ENCODE measurements around the gene ZBTB6.

The ZBTB6 gene, protein sequence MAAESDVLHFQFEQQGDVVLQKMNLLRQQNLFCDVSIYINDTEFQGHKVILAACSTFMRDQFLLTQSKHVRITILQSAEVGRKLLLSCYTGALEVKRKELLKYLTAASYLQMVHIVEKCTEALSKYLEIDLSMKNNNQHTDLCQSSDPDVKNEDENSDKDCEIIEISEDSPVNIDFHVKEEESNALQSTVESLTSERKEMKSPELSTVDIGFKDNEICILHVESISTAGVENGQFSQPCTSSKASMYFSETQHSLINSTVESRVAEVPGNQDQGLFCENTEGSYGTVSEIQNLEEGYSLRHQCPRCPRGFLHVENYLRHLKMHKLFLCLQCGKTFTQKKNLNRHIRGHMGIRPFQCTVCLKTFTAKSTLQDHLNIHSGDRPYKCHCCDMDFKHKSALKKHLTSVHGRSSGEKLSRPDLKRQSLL

DNA sequence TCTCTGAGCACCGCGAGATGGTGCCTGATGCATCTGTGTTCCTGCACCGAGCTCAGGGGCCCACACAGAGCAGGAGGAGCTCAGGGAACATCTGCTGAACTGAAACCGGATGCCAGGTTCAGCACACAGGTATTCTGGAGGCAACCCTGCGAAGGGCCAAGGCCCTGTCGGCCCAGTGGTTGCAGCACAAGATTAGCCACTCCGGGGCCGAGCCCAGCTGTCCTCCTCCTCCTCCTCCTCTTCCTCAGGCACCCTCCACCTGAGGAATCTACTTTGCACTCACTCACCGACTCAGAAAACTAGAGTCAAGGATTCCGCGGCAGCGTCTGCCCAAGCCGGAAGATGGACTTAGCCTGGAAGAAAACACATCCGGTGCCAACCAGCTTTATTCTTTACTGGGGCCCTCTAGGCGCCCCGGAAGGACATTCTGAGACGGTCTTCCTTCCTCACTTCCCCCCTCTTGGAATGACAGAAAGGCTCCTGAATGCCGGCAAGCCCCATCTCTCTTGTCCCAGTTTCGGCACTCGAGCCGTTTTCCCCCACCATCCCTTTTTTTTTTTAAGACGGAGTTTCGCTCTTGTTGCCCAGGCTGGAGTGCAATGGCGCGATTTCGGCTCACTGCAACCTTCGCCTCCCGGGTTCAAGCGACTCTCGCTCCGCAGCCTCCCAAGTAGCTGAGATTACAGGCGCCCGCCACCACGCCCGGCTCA, at the start of gene ZBTB6:
ZBTB6 (minus strand) TSS at position 360 of the 710 bp plus-strand sequence. CDS start 1,251 bp downstream, outside the sequence.
- peak; percentile 82 for DNase-seq (ENCODE audit: low spot score)

DNA sequence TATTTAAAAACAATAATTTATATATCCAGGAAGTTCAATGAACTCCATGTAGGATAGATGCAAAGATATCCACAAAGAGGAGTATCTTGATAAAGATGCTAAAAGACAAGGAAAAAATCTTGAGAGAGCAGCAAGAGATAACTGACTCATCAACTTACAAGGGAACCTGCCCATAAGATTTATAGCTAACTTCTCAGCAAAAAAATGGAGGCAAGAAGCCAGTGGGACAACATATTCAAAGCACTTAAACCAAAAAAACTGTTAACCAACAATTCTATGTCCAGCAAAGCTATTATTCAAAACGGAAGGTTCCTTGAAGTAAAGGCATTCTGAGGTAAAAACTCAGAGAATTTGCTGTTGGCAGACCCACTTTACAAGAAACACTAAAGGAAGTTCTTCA, 48.0 kb upstream of the ZBTB6 start:
- no peak for DNase-seq (ENCODE audit: low spot score)

DNA sequence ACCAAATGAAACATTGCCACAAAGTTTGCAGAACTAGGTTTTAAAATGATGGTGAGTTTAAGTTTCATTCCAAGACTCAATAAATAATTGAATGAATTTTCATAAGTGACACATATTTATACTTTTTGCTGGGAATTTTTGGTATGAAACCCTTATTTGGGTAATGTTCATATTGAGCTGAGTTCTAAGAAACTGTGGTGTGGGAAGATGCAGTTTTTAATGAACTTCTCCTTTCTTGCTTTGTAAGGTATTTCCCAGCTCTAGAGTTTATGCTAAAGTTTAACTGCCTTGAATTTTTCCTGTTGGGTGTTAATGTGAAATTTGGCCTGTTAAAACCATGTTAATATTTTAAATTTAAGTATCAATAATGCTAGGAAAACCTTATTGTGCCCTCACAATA, 42.8 kb upstream of the ZBTB6 start:
- DNase-seq (ENCODE audit: low spot score): no peak

DNA sequence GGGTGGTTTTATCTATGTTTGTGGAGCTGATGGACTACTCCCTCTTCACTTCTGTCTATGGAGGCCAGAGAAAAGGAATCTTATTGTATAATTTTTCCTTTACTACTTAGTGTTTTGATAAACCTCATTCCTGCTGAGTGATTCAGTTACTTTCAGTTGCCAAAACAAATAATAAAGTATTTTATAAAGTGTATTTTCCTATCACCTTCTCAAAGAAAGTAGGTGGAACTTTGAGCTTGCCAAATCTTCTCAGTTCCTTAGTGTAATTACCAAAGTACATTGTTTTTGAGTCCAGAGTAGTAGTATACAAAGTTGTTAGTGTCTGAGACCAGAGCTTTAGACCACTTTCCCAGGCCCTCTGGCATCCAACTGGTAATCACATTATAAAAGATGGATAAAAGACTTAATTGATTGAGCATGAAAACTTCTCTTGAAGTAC, 41.1 kb upstream of the ZBTB6 start:
- no peak for DNase-seq (ENCODE audit: low spot score)

DNA sequence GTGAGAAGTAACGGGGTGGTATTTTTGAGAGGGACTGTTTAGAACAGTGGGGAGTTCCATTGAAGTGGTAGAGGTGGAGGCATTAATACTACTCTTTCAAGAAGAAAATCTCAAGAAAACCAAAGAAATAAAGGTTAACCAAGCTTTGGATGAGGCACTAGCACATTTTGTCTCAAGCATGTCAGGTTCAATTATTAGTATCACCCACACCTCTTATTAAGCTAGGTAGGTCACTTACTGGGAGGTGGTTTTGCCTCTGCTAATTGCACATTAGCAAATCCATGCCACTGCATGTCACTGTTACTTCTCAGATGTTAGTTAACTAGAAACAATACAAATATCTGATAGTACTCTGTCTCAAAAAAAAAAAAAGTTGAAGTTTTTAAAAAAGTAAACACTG, 37.9 kb upstream of the ZBTB6 start:
- DNase-seq (ENCODE audit: low spot score): no peak

DNA sequence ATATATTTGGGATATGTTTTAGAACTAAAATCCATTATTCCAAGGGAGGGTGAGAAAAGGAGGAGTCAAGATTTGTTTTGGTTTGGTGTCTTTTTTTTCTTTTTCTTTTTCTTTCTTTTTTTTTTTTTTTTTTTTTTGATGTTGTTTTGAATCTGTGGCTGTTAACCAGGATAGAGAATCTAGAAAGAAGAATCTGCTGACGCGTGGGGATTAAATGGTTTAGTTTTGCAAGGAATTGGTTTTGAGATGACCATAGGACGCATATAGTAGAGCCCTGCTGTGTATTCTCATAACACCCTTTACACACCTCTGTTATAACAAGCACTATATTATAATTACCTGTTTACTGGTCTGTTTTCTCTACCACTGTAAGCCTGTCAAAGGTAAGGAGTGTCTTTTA, 37.1 kb upstream of the ZBTB6 start:
- no peak for DNase-seq (ENCODE audit: low spot score)

DNA sequence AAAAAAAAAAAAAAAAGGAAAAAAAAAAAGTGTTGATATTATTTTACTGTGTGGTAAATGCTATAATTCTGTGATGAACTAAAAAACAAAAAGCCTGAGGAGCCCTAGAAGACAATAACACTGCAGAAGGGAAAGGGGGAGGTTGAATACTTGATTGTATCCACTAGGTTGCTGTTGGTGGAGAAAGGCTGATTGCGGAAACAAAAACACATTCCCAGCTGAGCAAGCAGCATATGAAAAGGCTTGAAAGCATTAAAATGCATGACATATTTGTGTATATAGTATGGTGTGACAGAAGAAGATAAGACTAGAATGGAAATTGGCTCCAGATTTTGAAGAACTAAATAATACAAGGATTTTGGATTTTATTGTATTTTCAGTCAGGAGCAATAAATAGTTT, 36.6 kb upstream of the ZBTB6 start:
- no peak for DNase-seq (ENCODE audit: low spot score)

DNA sequence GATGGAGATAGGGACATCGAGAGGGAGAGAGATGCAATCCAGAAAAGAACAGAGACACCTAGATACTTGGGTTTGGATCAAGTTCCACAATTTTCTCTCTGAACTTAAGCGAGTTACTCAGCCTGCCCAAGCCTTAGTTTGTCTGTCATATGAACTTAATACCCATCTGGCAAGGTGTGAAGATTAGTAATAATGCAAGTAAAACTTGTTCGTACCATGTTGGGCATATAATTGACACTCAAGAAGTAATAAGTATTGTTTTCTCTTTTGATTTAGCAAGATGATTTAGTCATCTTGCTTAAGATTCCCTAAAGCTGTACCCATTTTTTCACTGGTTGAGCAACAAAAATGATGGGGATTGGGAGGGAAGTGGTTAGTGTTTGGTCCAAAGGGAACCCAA, 35.2 kb upstream of the ZBTB6 start:
- DNase-seq (ENCODE audit: low spot score): no peak

DNA sequence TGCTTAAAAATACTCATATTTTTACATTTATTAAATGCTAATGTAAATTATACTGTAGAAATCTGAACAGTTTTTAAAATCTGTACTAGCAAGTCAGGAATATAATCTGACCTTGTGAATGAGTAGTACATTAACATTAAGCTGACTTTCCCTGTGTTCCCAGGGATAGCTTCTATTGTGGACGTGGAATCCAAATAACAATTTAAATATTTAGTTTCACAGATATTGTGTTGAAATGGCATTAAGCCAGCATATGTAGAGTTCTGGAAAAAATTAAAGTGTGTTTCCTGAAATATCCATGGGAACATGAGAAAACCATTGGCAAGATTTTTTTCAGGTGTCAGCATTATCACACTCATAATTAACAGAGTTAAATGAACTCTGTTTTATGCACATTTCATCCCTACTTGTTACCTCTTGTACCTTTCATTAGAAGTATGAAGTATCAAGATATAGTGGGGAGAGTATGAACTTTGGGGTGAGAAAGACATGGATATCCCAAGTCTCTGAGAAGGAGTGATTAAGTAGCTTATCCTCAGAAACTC, 33.4 kb upstream of the ZBTB6 start:
- DNase-seq (ENCODE audit: low spot score): no peak

DNA sequence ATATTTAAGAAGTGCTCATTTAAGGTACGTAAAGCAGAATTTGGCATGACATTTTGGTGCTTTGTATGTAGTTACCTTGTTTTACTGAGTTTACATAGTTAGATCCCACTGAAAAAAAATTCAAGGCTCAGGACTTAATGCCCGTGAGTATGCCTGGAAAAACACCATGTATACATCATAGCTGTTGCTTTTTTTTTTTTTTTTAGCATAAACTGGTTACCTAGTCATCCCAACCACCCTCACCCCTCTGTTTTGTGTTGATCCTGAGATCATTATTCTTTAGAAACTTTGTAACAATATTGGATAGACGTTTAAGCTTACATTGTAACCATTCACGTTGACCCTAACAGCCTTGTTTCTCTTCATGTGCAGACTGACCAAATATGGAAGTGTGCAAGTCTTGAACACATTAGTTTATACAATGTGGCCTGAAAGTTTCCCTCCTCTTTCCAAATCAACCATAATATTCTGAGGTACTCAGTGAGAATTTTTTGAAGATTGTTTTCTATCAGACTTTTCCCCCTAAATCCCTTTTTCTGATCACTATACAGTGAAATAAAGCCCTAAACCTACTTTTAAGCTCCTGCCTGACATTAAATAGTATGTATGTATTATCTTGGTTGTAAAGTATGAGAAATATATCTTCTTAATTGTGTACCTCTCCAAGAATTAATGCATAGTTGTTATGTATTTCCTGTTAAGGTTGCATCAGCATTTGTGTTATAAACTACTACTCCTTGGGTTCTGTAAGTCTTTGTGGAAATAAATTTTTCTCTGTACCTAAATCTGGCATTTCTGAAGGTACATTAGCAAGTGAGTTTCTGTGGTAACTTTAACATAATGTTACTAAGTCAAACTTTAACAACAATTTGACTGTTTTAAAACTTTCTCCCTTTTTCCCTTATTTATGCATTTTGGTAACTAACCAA, 32.1 kb upstream of the ZBTB6 start:
- no peak for DNase-seq (ENCODE audit: low spot score)

DNA sequence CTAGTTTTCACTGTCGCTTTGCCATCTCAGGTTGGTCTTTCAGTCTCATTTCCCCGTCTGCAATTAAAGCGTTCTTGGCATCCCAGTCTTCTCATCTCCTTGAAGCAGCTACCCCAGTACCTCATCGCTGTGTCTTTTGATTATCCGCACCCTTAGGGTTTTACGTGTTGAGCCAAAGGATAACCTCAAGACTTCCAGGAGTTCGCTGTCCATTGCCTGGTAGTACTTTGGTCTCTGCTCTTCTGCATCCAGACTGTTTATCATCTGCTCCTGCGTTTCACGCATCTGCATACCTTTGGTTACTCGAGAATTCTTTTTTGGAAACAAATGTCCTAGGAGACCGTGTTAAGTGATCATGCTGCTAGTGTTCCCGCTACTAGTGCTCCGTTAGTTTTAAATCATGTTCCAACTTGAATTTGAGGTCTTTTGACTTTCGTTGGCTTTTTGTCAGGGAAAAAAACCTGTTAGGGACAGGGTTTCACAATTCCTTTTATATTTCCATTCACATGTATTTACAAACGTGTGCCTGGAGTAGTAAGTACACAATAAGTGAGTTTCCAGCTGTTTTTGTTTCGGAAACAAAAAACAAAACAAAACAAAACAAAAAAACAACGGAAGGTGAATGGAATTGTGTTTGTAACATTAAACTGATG, 28.6 kb upstream of the ZBTB6 start:
- DNase-seq (ENCODE audit: low spot score): no peak

DNA sequence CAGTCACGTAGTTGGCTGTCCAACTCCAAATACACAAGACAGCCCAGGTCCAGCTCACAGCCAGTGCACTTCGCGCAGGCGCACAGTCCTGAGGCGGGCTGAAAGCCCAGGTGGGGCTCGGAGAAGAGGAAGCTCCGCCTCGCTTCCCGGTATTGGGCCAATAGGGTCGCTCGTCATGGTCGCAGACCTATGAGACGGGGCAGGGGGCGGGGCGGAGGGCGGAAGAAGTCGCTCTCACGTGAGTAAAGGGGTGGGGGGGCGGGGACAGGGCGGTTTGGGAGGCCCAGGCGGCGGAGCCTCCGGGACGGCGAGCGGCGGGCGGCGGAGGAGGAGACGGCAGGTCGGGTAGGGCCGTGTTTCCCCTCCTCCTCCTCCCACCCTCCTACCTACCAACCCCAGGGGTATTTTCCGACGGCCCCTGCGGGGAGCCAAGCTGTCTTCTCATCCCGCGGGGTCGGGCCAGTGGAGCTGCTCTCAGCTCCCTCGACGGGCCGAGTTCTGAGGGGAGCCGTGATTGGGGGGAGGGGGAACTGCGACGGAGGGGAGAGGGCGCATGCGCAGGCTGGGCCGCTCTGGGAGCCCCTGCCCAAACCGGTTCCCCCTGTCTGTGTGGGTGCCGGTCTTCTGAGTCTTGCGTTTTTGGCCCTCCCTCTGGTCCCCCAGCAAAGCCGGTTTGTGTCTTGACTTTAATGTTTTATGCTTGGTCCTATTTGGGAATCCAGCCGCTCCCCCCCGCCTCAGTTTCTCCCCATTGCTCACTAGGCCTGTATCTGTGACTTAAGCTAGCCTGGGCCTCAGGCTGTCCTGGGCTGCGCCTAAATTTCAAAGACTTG, 27.8 kb upstream of the ZBTB6 start, which contains the start of gene RABGAP1:
RABGAP1 (plus strand) TSS at position 272 of the 833 bp plus-strand sequence. CDS start 16,040 bp downstream, outside the sequence.
- peak; percentile 99 for DNase-seq (ENCODE audit: low spot score)

DNA sequence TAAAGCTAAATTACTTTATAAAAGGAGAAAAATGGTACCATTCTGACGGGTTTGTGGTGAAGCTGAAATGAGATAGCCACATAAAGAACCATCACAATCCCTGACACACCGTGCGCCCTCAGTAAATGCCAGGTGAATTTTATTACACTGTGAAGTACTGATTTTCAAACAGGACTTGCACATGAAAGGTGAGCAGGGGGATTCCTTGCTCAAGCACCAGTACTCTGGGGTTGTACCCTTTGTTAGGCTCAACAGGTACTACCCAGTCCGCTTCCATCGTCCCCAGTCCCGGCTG, 27.3 kb upstream of the ZBTB6 start:
- DNase-seq (ENCODE audit: low spot score): no peak

DNA sequence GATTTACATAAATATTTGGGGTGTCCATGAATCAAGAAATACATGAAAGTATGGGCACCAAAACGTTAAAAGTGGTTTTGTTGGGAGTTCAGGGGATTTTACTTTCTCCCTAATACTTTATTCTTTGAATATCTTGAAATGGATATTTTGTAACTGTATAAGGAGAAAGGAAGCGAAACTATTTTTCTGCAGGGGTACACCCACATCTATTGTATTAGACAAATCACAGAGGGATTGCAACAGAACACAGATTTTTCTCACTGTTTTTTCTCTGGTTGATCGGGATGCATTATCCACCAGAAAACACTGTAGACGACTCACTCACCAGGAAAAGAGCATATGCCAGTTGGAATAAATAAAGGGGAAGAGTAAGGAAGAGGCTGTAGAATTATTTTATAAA, 26.5 kb upstream of the ZBTB6 start:
- no peak for DNase-seq (ENCODE audit: low spot score)

DNA sequence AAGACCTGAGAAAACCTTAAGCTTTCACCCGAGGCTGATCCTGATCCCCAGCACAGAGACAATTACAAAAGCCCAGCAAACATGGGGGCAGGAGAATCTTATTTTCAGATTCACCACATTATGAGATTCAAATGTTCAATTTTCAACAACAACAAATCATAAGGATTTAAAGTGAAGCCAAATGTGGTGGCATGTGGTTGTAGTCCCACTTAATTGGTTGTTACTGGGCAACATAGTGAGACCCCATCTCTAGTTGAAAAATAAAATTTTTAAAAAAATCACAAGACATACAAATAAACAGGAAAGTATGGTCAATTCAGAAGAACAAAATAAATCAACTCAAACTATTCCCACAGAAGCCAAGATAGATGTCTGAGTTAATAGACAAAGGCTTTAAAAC, 23.8 kb upstream of the ZBTB6 start:
- no peak for DNase-seq (ENCODE audit: low spot score)

DNA sequence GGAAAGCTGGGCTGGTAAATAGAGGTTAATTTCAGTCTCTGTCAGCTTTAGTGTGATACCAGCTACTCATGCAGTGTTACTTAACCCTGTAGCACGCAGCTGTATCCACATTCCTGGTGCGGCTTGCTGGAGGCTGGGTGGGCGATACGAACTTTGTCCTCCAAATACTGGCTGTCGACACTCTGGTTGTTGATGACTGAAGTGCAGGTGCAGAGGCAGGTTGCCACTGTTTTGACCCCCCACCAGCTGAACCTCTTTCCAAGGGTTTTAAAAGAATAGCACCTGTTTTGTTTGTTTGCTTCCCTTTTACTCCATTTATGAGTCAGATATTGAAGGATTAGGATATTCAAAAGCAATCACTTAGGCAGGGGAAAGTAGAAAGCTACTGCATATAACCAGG, 23.3 kb upstream of the ZBTB6 start:
- DNase-seq (ENCODE audit: low spot score): no peak

DNA sequence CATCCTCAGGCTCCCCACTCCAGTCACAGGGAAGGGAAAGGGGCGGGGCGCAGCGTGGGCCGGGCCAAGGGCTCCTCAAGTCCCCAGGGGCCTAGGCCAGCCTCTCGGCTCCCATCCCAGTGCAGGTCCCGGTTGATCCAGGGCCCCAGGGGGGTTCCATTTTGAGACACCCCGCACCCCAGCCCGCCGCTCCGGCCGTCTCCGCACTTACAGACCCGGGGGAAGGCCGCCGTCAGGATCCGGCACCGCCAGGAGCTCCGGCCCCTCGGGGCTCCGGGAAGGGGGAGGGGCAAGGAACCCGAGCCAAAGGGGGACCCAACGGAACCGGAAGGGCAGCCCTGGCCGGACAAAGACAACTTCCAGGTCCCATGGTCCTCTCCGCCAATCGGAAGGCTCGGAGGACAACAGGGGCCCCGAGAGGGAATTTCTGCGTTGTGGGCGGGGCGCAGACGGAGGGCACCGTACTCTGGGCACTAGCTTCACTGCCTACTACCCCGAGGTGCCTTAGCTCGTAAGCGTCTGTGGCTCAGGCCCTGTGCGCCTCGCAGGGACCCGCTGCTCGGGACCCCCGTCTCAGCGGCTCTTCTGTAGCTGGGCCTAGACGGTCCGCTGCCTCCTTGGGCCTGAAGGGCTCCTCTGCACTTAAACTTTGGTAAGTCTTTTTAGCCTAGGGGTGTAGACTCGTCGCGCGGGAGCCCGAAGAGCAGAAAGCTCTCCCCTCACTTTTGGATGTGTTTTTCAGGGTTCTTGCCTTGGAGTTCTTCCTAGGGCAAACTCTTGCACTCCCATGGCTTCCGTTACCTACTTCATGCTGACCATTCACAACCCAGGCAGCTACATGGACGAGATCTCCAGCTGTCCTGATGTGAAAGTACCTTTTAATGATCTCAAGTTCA, 18.4 kb upstream of the ZBTB6 start, which contains the start of gene ZBTB26:
ZBTB26 (minus strand) TSS at position 287 of the 896 bp plus-strand sequence. CDS start 11,578 bp downstream, outside the sequence.
- peak; percentile 93 for DNase-seq (ENCODE audit: low spot score)

DNA sequence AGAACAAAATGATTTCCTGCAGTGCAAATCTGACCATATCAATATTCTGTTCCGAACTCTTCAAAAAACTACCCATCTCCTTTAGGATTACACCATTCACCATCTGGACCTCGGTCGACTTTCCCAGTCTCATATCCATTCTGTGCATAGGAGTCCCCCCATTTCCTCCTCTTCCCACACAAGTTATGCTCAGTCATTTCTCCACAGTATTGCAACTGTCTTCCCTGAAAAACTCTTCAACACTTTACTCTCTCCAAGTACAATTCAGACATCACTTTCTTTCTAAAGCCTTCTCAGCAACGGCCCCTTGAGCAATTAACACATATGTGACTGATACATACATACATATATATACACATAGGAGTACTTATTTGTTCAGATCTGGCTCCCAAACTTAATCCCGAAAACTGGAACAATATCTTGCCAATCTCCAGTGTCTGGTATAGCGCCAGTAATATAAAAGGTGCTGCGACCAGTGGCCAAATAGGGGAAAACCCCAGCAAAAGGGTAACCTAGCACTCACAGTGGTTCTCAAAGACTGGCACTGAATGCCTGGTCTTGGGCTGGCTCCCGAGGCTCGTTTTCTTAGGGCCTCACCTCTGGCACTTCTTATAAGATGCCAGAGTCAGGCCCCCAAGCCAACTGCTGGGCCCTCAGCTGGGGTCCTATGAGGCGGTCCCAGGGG, 17.6 kb upstream of the ZBTB6 start:
- no peak for DNase-seq (ENCODE audit: low spot score)

All from left forelimb (tissue), 1 donor.